T-helper 2 cell treated with Interferon-gamma antibody and Interleukin-4, amounts not matched to agents 5 μg/mL and 100 μg/mL, for 36 hours (primary cell): ENCODE results near the gene PEAR1.

ENCODE experiments used
- DNase-seq: peaks from one replicate; pipeline ENCODE4 v3.0.0; 2021; ENCODE audit warnings: low spot score
- H3K27ac Mint-ChIP-seq: one replicate; pipeline ENCODE4 v1.8.0; 2021; ENCODE audit warnings: mild to moderate bottlenecking, mixed read lengths
- H3K27me3 Mint-ChIP-seq: one replicate; pipeline ENCODE4 v1.8.0; 2021; ENCODE audit warnings: low read depth, mixed read lengths
- H3K36me3 Mint-ChIP-seq: one replicate; pipeline ENCODE4 v1.8.0; 2021; ENCODE audit warnings: low read depth, mixed read lengths
- H3K4me1 Mint-ChIP-seq: one replicate; pipeline ENCODE4 v1.8.0; 2021; ENCODE audit warnings: low read depth, mixed read lengths
- H3K4me3 Mint-ChIP-seq: one replicate; pipeline ENCODE4 v1.8.0; 2022; ENCODE audit warnings: mild to moderate bottlenecking, moderate library complexity, mixed read lengths
- H3K9me3 Mint-ChIP-seq: one replicate; pipeline ENCODE4 v1.8.0; 2021; ENCODE audit warnings: mixed read lengths

Gene PEAR1

GRCh38 chr1:156945881-156946661 lies 52.6 kb downstream of the PEAR1 start:
- H3K27ac Mint-ChIP-seq, result no peak overlapping the region
- H3K9me3 Mint-ChIP-seq, result no peaks in the 10 kb centered on the region
- no peaks in the 10 kb centered on the region for H3K4me1 Mint-ChIP-seq

GRCh38 chr1:156947127-156947526 lies 53.6 kb downstream of the PEAR1 start:
- no peaks in the 10 kb centered on the region for H3K9me3 Mint-ChIP-seq
- H3K36me3 Mint-ChIP-seq, result peaks cover 3% of the 10 kb centered on the region
- no peaks in the 10 kb centered on the region for H3K4me1 Mint-ChIP-seq
- no peak overlapping the region for H3K4me3 Mint-ChIP-seq
- no peaks in the 10 kb centered on the region for H3K27me3 Mint-ChIP-seq
- no peak overlapping the region for H3K27ac Mint-ChIP-seq
- DNase-seq, result no peak

More at GRCh38 chr1:156945881-156946661, 52.6 kb downstream of the PEAR1 start:
- Mint-ChIP-seq H3K36me3 (peaks cover 3% of the 10 kb centered on the region), H3K4me3 (no peak overlapping the region), H3K27me3 (no peaks in the 10 kb centered on the region)
- DNase-seq, result no peak

- no peaks in the 10 kb centered on the region for H3K4me1 Mint-ChIP-seq
- DNase-seq, result no peak
- no peak overlapping the region for H3K27ac Mint-ChIP-seq
- H3K9me3 Mint-ChIP-seq, result no peaks in the 10 kb centered on the region
- no peak overlapping the region for H3K4me3 Mint-ChIP-seq
- peaks cover 3% of the 10 kb centered on the region for H3K36me3 Mint-ChIP-seq
- H3K27me3 Mint-ChIP-seq, result no peaks in the 10 kb centered on the region
Measured at GRCh38 chr1:156947818-156948525, 54.5 kb downstream of the PEAR1 start.

GRCh38 chr1:156948708-156949107 lies 55.2 kb downstream of the PEAR1 start:
- Mint-ChIP-seq H3K27me3 (no peaks in the 10 kb centered on the region), H3K36me3 (peaks cover 3% of the 10 kb centered on the region), H3K27ac (no peak overlapping the region), H3K4me1 (no peaks in the 10 kb centered on the region), H3K9me3 (no peaks in the 10 kb centered on the region), H3K4me3 (no peak overlapping the region)
- no peak for DNase-seq

- H3K4me1 Mint-ChIP-seq, result no peaks in the 10 kb centered on the region
- no peaks in the 10 kb centered on the region for H3K27me3 Mint-ChIP-seq
- no peaks in the 10 kb centered on the region for H3K9me3 Mint-ChIP-seq
Measured at GRCh38 chr1:156949127-156949526, 55.6 kb downstream of the PEAR1 start.

GRCh38 chr1:156951371-156951770 lies 57.9 kb downstream of the PEAR1 start:
- H3K27ac Mint-ChIP-seq, result no peak overlapping the region
- no peaks in the 10 kb centered on the region for H3K27me3 Mint-ChIP-seq
- H3K9me3 Mint-ChIP-seq, result no peaks in the 10 kb centered on the region
- H3K4me3 Mint-ChIP-seq, result no peak overlapping the region
- H3K4me1 Mint-ChIP-seq, result no peaks in the 10 kb centered on the region
- peaks cover 3% of the 10 kb centered on the region for H3K36me3 Mint-ChIP-seq
- DNase-seq, result no peak

More at GRCh38 chr1:156949127-156949526, 55.6 kb downstream of the PEAR1 start:
- Mint-ChIP-seq H3K4me3 (no peak overlapping the region), H3K36me3 (peaks cover 3% of the 10 kb centered on the region), H3K27ac (no peak overlapping the region)
- no peak for DNase-seq

- H3K36me3 Mint-ChIP-seq, result peaks cover 10% of the 10 kb centered on the region
- H3K4me1 Mint-ChIP-seq, result peaks cover 7% of the 10 kb centered on the region
- H3K27ac Mint-ChIP-seq, result no peak overlapping the region
Measured at GRCh38 chr1:156953571-156953970, 60.1 kb downstream of the PEAR1 start.

GRCh38 chr1:156956333-156956732 lies 62.8 kb downstream of the PEAR1 start:
- Mint-ChIP-seq H3K27me3 (peaks cover 4% of the 10 kb centered on the region), H3K9me3 (no peaks in the 10 kb centered on the region), H3K27ac (no peak overlapping the region), H3K4me3 (no peak overlapping the region), H3K4me1 (peaks cover 14% of the 10 kb centered on the region), H3K36me3 (peaks cover 15% of the 10 kb centered on the region)
- no peak for DNase-seq

More at GRCh38 chr1:156953571-156953970, 60.1 kb downstream of the PEAR1 start:
- no peak for DNase-seq
- Mint-ChIP-seq H3K27me3 (peaks cover under 1% of the 10 kb centered on the region), H3K4me3 (no peak overlapping the region), H3K9me3 (no peaks in the 10 kb centered on the region)

GRCh38 chr1:156957634-156958033 lies 64.1 kb downstream of the PEAR1 start:
- H3K27me3 Mint-ChIP-seq, result peaks cover 6% of the 10 kb centered on the region
- H3K9me3 Mint-ChIP-seq, result no peaks in the 10 kb centered on the region
- H3K27ac Mint-ChIP-seq, result no peak overlapping the region
- peaks cover 24% of the 10 kb centered on the region for H3K4me1 Mint-ChIP-seq
- DNase-seq, result no peak
- H3K4me3 Mint-ChIP-seq, result no peak overlapping the region
- peaks cover 22% of the 10 kb centered on the region for H3K36me3 Mint-ChIP-seq

GRCh38 chr1:156958247-156958714 lies 64.8 kb downstream of the PEAR1 start:
- peaks cover 6% of the 10 kb centered on the region for H3K27me3 Mint-ChIP-seq
- H3K4me1 Mint-ChIP-seq, result peaks cover 29% of the 10 kb centered on the region
- no peak overlapping the region for H3K27ac Mint-ChIP-seq
- DNase-seq, result no peak
- H3K9me3 Mint-ChIP-seq, result no peaks in the 10 kb centered on the region
- peaks cover 22% of the 10 kb centered on the region for H3K36me3 Mint-ChIP-seq
- no peak overlapping the region for H3K4me3 Mint-ChIP-seq

GRCh38 chr1:156959414-156959813 lies 65.9 kb downstream of the PEAR1 start:
- Mint-ChIP-seq H3K27ac (no peak overlapping the region), H3K36me3 (peaks cover 28% of the 10 kb centered on the region), H3K4me1 (peaks cover 40% of the 10 kb centered on the region)

GRCh38 chr1:156959925-156960324 lies 66.4 kb downstream of the PEAR1 start:
- Mint-ChIP-seq H3K4me3 (no peak overlapping the region), H3K27me3 (peaks cover 8% of the 10 kb centered on the region), H3K4me1 (peaks cover 41% of the 10 kb centered on the region), H3K27ac (no peak overlapping the region), H3K36me3 (peaks cover 28% of the 10 kb centered on the region), H3K9me3 (peaks cover 7% of the 10 kb centered on the region)
- DNase-seq, result no peak

More at GRCh38 chr1:156959414-156959813, 65.9 kb downstream of the PEAR1 start:
- Mint-ChIP-seq H3K27me3 (peaks cover 7% of the 10 kb centered on the region), H3K9me3 (peaks cover 7% of the 10 kb centered on the region), H3K4me3 (no peak overlapping the region)
- no peak for DNase-seq

GRCh38 chr1:156961709-156962108 lies 68.2 kb downstream of the PEAR1 start:
- H3K4me1 Mint-ChIP-seq, result peaks cover 41% of the 10 kb centered on the region
- peaks cover 7% of the 10 kb centered on the region for H3K9me3 Mint-ChIP-seq
- peaks cover 26% of the 10 kb centered on the region for H3K27me3 Mint-ChIP-seq
- H3K36me3 Mint-ChIP-seq, result peaks cover 28% of the 10 kb centered on the region
- no peak overlapping the region for H3K27ac Mint-ChIP-seq
- DNase-seq, result peak; percentile 10
- peak overlapping the region; percentile 44 for H3K4me3 Mint-ChIP-seq

GRCh38 chr1:156963621-156964020 lies 70.1 kb downstream of the PEAR1 start:
- peak; percentile 7 for DNase-seq
- H3K9me3 Mint-ChIP-seq, result peaks cover 7% of the 10 kb centered on the region
- peaks cover 20% of the 10 kb centered on the region for H3K36me3 Mint-ChIP-seq
- H3K4me3 Mint-ChIP-seq, result peak overlapping the region; percentile 90
- H3K4me1 Mint-ChIP-seq, result peaks cover 33% of the 10 kb centered on the region
- H3K27me3 Mint-ChIP-seq, result peaks cover 34% of the 10 kb centered on the region
- peak overlapping the region; percentile 62 for H3K27ac Mint-ChIP-seq
